Measurements from ENCODE around the gene PPP1R13B.
"Not testable (repeated sequence)": the region's sequence is repeated elsewhere in the genome, so short reads cannot be mapped to it uniquely, and the experiment has no call there.

Gene PPP1R13B

GRCh38 chr14:103856607-103857006 is 9.2 kb upstream of the PPP1R13B start:
- no peak for DNase-seq

GRCh38 chr14:103856105-103856504 is 8.7 kb upstream of the PPP1R13B start:
- no peak for DNase-seq

DNA sequence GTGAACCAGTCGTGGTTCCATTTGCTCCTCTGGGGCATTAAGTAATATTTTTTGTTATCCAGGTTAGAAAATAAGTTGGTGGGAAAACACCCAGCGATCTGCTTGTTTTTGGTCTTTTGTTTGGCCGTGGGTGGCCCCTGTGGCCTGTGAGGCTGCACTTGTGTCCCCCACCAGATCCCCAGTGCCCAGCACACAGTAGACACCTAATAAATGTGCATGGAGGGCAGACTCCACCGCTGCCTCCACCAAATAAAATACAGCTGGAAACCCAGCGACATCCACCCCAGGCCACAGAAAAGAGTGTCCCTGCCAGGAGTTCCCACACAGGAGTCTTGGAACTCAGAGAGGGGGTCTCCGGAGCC is 8.3 kb upstream of the PPP1R13B start:
- DNase-seq: no peak

GRCh38 chr14:103854822-103855733 is 7.7 kb upstream of the PPP1R13B start:
- peak; percentile 51 for DNase-seq

- DNase-seq: no peak
These were observed 6.8 kb upstream of the PPP1R13B start for GRCh38 chr14:103854017-103854808.

DNA sequence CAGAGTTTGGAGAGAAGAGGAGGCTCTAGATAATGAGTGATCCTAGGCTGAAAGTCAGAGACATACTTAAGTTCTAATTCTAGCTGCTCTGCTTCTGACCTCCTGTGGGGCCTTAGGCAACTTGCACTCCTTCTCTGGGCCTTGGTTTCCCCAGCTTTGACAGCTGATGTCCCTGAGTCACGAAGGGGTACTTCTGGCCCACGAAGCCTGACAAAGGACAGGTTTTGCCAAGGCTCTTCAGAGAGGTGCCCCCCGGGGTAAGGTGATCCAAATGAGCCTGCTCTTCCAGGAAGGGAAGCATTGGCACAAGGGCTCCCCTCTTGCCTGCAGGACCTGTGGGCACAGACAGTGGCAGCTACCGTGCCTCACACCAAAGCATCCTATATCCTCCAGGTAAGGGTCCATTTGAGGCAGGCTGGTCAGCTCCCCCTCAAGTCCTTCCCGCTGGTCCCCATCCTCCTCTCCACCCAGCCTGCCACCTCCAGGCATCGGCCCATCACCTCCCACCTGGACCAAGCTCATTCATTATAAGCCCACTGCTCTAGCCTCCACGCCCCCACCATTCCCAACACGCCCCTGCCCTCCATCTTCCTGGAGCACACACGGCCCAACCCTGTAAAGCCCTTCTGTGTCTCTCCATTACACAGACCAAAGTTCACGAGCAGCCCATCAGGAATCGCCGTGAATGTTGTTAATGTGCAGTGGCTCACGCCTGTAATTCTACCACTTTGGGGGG is 1.9 kb upstream of the PPP1R13B start:
- no peak for DNase-seq

DNA sequence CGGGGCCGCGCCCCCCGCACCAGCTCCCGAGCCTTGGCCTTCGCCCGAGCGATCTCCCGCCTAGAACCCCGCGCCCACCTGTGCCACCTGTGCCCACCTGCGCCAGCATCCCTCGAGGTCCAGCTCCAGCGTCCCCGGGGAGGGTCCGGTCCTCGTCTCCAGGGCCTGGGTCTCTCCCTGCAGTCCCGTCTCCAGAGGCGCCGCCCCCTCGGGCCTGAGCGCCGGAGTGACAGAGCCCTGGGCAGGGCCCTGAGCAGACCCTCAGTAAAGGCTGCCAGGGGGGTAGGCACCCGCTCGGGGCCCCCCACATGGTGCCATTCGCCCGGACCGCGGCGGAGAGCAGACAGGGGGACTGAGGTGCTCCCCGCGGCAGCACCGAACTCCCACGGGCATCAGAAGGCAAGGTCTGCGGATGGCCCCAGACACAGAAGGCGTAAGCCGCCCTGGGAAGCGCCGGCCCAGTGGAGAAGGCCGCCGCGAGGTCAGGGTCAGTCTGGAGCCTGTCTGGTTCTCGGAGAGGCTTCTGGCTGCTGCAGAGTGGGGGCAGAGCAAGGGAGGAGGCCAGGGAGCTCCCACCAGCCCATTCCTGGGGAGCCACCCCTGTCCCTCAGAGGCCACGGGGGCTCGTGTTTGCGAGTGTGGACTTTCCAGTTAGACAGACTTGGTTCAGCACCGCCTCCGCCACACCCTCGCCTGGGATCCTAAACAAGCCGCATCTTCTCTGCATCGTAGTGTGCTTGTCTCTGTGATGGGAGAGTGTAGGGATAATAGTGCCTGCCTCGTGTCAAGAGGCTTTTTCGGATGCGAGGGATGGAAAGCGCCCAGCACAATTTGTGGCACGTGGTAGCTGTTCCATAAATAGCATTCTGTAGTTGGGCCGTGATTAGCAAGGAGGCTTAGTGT is 1.1 kb upstream of the PPP1R13B start:
- no peak for DNase-seq

DNA sequence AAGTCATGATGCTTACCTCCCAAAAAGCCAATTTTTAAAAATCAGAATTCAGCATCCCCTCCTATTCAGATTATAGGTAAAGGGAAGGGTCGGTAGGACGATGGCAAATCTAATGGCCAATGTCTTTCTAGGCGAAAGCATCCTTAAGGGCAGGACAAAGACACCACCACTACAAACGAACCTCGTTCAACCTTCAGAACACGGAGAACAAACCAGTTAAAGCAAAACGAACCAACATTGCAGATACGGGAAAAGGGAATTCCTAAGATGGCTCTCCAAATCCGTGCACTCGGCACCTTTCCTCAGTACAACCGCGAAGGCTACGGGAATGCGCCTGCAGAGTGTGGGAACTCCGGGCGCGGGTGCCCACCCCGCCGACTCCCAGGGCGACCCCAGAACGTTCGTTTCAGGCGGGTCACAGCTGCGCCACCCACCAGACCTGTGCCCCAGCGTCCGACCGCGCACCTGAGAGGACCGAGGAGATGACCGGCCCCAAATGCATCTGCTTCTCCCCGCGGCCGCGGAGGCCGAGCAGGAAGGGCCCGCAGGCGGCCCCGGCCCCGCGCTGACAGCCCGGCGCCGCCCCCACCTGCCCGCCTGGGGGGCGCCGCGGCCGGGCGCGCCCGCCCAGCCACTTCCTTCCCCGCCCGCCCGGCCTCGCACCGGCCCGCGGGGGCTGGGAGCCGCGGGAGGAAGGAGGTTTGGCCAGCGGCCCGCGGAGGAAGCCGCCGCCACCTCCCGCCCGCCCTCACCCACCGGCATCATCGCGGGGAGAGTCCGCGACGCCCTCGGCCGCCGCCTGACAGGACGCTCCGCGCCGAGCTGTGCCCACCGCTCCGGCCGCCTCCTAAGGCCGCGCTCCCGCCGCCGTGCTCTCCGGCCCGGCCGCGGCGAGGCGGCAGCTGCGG is 578 bp downstream of the PPP1R13B start:
- no peak for DNase-seq

- DNase-seq: no peak
These were observed 1.3 kb downstream of the PPP1R13B start for GRCh38 chr14:103846097-103846496.

- no peak for DNase-seq
These were observed 2.0 kb downstream of the PPP1R13B start for GRCh38 chr14:103845327-103845726.

DNA sequence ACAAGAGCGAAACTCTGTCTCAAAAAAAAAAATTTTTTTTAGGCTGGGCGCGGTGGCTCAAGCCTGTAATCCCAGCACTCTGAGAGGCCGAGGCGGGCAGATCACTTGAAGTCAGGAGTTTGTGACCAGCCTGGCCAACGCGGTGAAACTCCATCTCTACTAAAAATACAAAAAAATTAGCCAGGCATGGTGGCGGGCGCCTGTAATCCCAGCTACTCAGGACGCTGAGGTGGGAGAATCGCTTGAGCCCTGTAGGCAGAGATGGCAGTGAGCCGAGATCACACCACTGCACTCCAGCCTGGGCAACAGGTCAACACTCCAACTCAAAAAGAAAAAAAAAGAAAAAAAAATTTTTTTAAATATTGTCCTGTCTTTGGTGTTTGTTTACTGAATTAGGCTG is 6.1 kb downstream of the PPP1R13B start:
- not testable (repeated sequence) for DNase-seq

DNA sequence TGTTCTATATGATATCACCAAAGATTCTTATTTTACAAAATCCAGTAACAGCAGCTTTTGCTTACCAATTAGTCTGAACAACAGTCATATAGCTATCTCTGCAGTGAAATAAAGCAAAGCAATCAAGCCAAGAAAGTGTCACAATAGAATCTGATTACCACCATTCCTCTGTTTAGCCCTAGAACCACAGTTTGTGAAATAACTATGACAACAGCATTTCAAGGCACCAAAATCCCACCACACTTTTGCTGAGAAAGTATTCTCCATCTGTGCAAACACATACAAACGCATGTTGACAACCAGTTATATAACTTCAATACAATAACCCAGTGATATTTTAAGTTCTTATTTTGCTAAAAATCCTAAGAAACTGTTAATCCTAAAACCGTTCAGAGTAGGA is 7.4 kb downstream of the PPP1R13B start:
- no peak for DNase-seq

- no peak for DNase-seq
These were observed 7.8 kb downstream of the PPP1R13B start for GRCh38 chr14:103839579-103839978.

DNA sequence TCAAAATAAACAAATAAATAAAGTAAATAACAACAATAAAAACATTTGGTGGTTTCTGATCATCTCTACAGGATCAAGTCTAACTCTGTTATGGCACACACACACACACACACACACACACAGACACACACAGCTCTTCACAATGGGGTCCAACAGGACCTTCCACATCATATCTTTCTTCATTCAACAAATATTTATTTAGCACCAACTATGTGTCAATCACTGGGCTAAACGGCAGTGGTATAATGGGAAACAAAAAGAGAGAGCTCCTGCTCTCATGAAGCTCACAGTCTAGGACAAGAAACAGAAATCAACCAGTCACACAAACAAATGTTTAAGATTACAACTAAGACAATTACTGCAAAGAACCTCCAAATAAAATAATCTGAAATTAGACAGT is 9.3 kb downstream of the PPP1R13B start:
- DNase-seq: no peak

DNA sequence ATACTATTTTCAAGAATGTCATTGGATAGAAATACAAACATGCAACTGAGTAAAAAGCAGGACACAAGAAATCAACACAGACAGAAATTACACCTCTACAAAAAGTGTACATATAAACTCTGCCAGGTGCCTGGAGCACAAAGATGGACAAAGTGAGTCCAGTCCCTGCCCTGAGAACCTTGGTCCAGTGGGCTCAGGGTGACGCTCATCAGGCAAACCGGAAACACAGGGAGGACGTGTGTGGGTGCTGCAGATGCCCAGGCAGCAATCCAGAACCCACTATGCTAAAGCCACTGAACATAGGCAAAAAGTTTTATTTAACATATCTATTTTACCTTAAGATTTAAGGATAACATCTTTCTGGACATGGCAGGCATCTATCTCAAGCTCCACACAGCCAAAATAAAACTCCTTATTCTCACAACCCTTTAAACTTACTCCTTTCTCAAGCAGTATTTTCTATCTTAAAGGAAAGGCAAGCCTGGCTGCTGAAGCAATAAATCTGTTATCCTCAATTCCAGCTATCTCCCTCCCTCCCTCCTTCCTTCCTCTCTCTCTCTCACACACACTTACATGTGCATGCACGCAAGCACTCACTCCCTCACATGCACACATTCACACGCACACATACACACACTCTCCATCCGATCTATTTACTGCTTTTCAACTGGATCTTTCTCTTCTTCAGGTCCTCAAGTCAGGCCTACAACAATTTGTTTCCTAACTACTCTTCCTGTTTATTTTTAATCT is 10.2 kb downstream of the PPP1R13B start:
- no peak for DNase-seq

DNA sequence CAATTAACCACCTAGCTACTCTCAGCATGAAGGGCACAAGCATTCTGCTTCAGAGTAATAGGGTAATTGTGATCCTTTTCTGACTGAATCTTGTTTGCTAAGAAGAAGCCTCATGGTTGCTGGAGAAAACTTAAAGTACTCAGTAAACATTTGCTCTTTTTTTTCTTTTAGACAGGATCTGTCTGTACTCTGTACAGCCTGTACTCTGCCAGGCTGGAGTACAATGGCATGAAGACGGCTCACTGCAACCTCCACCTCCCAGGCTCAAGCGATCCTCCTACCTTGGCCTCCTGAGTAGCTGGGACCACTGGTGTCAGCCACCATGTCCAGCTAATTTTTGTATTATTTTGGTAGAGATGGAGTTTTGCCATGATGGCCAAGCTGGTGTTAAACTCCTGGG is 12.4 kb downstream of the PPP1R13B start:
- DNase-seq: no peak

- DNase-seq: no peak
These were observed 13.7 kb downstream of the PPP1R13B start for GRCh38 chr14:103833711-103834110.

DNA sequence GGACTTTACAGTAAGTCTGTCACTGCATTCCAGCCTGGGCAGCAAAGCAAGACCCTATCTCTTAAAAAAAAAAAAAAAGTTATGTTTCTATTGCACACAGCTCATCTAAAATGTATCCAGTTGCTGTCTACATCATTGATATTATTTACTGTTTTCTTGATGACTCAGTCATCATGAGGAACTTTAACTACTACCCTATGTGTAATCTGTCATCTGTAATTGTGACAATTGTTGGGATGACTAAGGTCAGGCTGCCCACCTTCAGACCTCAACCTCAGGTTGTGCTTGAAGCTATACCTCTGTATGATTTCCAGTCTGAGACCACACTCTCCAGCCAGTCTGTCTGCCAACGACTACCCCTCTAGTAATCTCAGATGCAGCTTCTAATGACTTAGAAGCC is 15.3 kb downstream of the PPP1R13B start:
- no peak for DNase-seq

- DNase-seq: no peak
These were observed 16.7 kb downstream of the PPP1R13B start for GRCh38 chr14:103830511-103831270.
